ENCODE measurements around the gene TMEM167B.

The TMEM167B gene

DNA sequence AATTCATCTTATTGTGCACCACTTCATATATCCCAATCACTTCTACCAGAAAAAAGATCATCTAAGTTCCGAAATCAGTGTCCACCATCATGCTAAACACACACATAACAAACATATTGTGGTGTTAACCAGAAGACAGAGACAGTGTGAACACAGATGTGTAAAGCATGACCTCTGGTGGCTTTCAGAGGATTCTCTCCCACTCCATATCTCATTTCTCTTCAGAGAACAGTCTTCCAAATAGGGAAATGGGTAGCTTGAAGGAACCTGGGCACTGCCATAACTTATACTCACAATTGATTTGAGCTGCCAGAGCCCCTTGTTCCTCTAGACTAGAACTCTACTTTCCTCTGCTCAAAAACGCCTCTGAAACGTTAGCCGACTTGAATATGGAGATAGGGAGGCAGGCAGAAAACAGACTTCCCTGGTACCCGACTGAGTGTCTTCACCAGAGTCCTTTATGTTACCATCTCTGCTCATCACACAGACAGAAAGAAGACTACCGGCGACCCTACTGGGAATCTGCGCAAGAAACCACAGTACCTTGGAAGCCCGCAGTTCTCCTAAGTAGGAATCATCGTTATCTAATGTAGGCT, 21.6 kb downstream of the TMEM167B start:
- TF ChIP-seq, protein P1, sequence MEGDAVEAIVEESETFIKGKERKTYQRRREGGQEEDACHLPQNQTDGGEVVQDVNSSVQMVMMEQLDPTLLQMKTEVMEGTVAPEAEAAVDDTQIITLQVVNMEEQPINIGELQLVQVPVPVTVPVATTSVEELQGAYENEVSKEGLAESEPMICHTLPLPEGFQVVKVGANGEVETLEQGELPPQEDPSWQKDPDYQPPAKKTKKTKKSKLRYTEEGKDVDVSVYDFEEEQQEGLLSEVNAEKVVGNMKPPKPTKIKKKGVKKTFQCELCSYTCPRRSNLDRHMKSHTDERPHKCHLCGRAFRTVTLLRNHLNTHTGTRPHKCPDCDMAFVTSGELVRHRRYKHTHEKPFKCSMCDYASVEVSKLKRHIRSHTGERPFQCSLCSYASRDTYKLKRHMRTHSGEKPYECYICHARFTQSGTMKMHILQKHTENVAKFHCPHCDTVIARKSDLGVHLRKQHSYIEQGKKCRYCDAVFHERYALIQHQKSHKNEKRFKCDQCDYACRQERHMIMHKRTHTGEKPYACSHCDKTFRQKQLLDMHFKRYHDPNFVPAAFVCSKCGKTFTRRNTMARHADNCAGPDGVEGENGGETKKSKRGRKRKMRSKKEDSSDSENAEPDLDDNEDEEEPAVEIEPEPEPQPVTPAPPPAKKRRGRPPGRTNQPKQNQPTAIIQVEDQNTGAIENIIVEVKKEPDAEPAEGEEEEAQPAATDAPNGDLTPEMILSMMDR (IDR thresholded peaks at IDR 0.05; ENCODE audit: borderline replicate concordance, control extremely low read depth, extremely low read depth, insufficient read depth, missing control alignments), result no peak
- in situ Hi-C loops (cut with MboI; ENCODE audit: low sequenced_read_pairs, unreplicated experiment), result loop anchor here (10.0 to 25.0 kb wide), 2 partner anchors 73 to 275 kb away; no protein-coding TSS in a partner anchor
- peak; percentile 46 for DNase-seq (ENCODE audit: low spot score)

DNA sequence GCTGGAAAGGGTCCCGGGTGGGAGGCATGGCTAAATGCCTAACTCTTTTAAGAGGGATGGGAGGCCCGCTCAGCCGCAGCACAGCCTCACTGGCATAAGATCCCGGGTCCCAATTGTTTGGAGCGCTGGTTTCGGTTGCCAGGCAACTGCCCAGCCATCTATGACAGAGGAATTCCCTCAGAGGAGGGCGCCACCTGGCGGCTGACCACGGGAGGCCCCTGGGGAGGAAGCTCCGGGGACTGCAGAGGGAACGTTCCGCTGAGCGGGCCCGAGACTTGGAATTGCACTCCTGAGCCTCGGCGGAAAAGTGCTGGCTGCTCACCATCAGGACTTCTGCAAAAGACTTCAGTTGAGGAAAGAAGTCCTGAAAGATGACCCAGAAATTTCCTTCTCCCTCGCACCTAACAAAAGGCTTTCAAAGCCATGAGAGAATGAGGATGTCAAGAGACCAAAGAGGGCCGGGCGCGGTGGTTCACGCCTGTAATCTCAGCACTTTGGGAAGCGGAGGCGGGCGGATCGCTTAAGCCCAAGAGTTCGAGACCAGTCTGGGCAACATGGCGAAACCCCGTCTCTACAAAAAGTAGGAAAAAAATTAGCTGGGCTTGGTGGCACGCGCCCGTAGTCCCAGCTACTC, 22.2 kb downstream of the TMEM167B start:
- TF ChIP-seq, protein P1 (IDR thresholded peaks at IDR 0.05; ENCODE audit: borderline replicate concordance, control extremely low read depth, extremely low read depth, insufficient read depth, missing control alignments), result peak; percentile 83
- peak; percentile 84 for DNase-seq (ENCODE audit: low spot score)
- in situ Hi-C loops (cut with MboI; ENCODE audit: low sequenced_read_pairs, unreplicated experiment), result loop anchor here (10.0 to 25.0 kb wide), 2 partner anchors 72 to 275 kb away; no protein-coding TSS in a partner anchor

DNA sequence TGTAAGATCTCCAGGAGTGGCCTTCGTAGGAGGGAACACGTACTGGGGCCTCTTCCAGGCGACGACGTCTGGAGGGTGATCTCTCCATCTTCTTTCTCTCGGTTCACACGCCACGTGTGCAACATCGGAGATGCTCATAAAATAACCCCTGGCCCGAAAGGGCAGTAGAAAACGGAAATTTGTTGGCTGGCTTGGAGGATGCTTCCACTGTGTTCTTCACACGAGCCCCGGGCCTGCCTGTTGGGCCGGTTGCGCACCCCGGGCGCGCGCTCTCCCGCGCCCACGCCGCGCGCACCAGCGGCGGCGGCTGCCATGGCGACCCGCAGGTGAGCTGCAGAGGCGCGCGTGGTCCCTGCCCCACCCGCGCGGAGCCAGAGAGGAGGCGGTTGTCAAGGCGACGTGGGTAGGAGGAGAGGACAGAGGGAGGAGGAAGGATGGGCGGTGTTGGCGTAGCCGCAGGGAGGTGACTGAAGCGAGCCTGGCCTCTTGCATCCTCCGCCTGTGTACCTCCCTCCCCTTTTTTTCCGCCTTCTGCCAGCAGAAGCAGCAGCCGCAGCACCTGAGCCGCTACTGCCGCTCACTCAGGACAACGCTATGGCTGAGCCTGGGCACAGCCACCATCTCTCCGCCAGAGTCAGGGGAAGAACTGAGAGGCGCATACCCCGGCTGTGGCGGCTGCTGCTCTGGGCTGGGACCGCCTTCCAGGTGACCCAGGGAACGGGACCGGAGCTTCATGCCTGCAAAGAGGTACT, 23.2 kb downstream of the TMEM167B start, which contains the start of gene ELAPOR1:
TSS of gene ELAPOR1 (plus strand) at position 526 of the 752 bp plus-strand sequence. CDS start at position 595, 69 bp downstream.
- in situ Hi-C loops (cut with MboI; ENCODE audit: low sequenced_read_pairs, unreplicated experiment), result loop anchor here (10.0 to 25.0 kb wide), 2 partner anchors 71 to 276 kb away; no protein-coding TSS in a partner anchor
- DNase-seq (ENCODE audit: low spot score), result peak; percentile 78
- TF ChIP-seq, protein P1 (IDR thresholded peaks at IDR 0.05; ENCODE audit: borderline replicate concordance, control extremely low read depth, extremely low read depth, insufficient read depth, missing control alignments), result no peak

DNA sequence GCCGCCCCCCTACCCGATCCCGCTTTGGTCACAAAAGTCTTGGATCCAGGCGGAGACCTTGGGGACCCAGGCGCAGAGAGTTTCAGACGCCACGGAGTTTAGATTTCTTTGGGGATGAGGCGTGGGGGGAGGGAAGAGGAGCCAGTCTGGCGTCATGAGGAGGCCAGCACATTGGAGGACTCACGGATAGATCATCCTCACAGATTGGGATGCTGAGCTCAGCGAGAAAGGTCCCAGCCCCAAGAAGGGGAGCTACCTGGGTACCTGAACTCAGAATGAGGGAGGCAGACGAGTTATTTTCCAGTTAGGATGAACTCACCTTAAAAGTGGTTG, 23.7 kb downstream of the TMEM167B start:
- TF ChIP-seq, protein P1 (IDR thresholded peaks at IDR 0.05; ENCODE audit: borderline replicate concordance, control extremely low read depth, extremely low read depth, insufficient read depth, missing control alignments), result no peak
- in situ Hi-C loops (cut with MboI; ENCODE audit: low sequenced_read_pairs, unreplicated experiment), result loop anchor here (10.0 to 25.0 kb wide), 2 partner anchors 70 to 277 kb away; no protein-coding TSS in a partner anchor
- DNase-seq (ENCODE audit: low spot score), result no peak

DNA sequence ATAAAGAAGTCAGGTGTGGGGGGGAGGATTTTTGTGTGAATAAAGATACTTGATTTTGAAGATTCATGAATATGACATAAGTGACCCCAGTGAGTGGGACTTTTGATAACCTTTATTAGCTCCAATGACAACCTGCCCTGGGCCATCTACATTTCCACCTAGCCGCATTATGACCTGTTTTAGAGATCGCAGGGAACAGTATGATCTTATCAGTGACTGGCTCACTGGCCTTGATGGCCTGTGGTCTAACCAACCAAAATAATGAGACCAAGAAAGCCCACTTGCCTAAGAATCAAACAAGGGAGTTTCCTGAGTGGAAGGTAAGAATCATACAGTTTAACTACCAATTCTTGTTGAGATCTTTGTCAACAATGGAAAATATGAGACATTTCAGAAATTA, 25.1 kb downstream of the TMEM167B start:
- TF ChIP-seq, protein P1 (IDR thresholded peaks at IDR 0.05; ENCODE audit: borderline replicate concordance, control extremely low read depth, extremely low read depth, insufficient read depth, missing control alignments), result no peak
- no peak for DNase-seq (ENCODE audit: low spot score)
- in situ Hi-C loops (cut with MboI; ENCODE audit: low sequenced_read_pairs, unreplicated experiment), result loop anchor here (10.0 to 25.0 kb wide), 2 partner anchors 69 to 278 kb away; no protein-coding TSS in a partner anchor

DNA sequence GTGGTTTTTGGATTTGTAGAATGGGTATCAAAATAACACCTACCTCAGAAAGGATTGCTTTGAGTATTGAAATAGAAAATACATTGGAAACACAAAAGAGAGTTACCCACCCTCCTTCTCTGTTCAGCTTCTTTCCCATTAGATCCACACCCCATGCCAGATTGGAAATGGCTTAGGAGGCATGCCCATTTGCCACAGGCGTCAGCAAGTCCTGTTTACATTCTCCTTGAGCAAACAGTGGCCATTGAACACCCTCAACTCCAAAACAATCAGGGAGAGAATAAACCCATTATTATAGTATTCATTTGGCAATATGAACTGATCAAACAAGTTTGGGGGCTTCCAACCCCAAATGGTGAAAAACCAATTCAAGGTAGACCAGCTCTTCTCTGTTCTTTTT, 25.7 kb downstream of the TMEM167B start:
- DNase-seq (ENCODE audit: low spot score), result no peak
- in situ Hi-C loops (cut with MboI; ENCODE audit: low sequenced_read_pairs, unreplicated experiment), result loop anchor here (10.0 to 25.0 kb wide), 2 partner anchors 69 to 279 kb away; no protein-coding TSS in a partner anchor
- TF ChIP-seq, protein P1 (IDR thresholded peaks at IDR 0.05; ENCODE audit: borderline replicate concordance, control extremely low read depth, extremely low read depth, insufficient read depth, missing control alignments), result no peak
